HCT116 (cell line): ENCODE data around the gene ARHGEF40. TPM values are rescaled to one million over a fixed set of nuclear protein-coding genes. Genes with fewer than 3 reads are reported as not detected.

Experiments used
- ATAC-seq: fragments of 200-7000 bp; cut with Tn5 transposase; 2 replicates; pipeline ENCODE4 v1.9.1; 2020; ENCODE audit warnings: mild to moderate bottlenecking, moderate library complexity
- BruUV-seq: library from RNA; stranded (reverse); fragments of 400-500 nt; replicated peaks from 2 replicates; lab custom pipeline; 2021; lab: Mats Ljungman, UMichigan
- CTCF ChIA-PET: fragments of 300-600 bp; sonication (Branson Sonifier 250); formaldehyde crosslinking; loops from one replicate; lab custom pipeline; 2021; ENCODE audit warnings: antibody characterized with exemption; lab: Charles Lee
- POLR2A ChIA-PET: fragments of 300-600, 350-600 bp; sonication (Branson Sonifier 250); formaldehyde crosslinking; loops from one replicate; lab custom pipeline; 2021; ENCODE audit warnings: antibody characterized with exemption; lab: Charles Lee
- RAD21 ChIA-PET, 2 experiments: fragments of 300-600 bp; sonication (Branson Sonifier 250); formaldehyde crosslinking; loops; one replicate each; lab custom pipeline; 2023; ENCODE audit warnings: low total read pairs in 2 of 2; ENCODE audit not compliant: uncharacterized antibody in 2 of 2, unreplicated experiment in 2 of 2, low non-redundant PET in 1 of 2; lab: Charles Lee
- DNase-seq: peaks from one replicate; pipeline ENCODE4 v3.0.0-alpha.2; 2010; ENCODE audit warnings: low read depth, low spot score
- H2AFZ ChIP-seq: fragments of 200-600 bp; shearing (Covaris generic), sonication (generic); 2 replicates; pipeline ENCODE4 v1.6.1; 2017; ENCODE audit warnings: low read depth, mixed run types, mixed read lengths, antibody characterized with exemption, low read length; ENCODE audit not compliant: poor library complexity, severe bottlenecking
- H3K27ac ChIP-seq: 2 replicates; pipeline ENCODE4 v1.5.1; 2012; ENCODE audit warnings: low read depth, low read length
- H3K27me3 ChIP-seq: fragments of 200-600 bp; sonication (generic); 2 replicates; pipeline ENCODE4 v1.6.1; 2016; ENCODE audit warnings: mixed run types, low read length, mixed read lengths; ENCODE audit not compliant: insufficient read depth
- H3K36me3 ChIP-seq, 2 experiments: fragments of 200-500 bp in 1 of 2; fragments of 200-600 bp in 1 of 2; sonication (Bioruptor generic) in 1 of 2; sonication (generic) in 1 of 2; 2 replicates each; pipeline versions ENCODE4 v1.5.1 to v1.6.1; 2014 to 2016; ENCODE audit warnings: low read length in 2 of 2, inconsistent platforms in 1 of 2, mixed read lengths in 1 of 2, mixed run types in 1 of 2; ENCODE audit not compliant: insufficient read depth in 2 of 2, control insufficient read depth in 1 of 2
- H3K4me1 ChIP-seq, 2 experiments: fragments of 200-600 bp in 1 of 2; sonication (generic) in 1 of 2; 2 replicates each; pipeline versions ENCODE4 v1.5.1 to v1.6.1; 2012 to 2017; ENCODE audit warnings: low read length in 2 of 2, inconsistent platforms in 1 of 2, mild to moderate bottlenecking in 1 of 2, mixed read lengths in 1 of 2, mixed run types in 1 of 2, moderate library complexity in 1 of 2; ENCODE audit not compliant: insufficient read depth in 2 of 2, control insufficient read depth in 1 of 2
- H3K4me2 ChIP-seq: fragments of 200-600 bp; sonication (generic); 2 replicates; pipeline ENCODE4 v1.6.1; 2017; ENCODE audit warnings: mixed run types, low read length, mixed read lengths
- H3K4me3 ChIP-seq, 2 experiments: fragments of 200-600 bp in 1 of 2; sonication (generic) in 1 of 2; replicated peaks in 1 of 2; 2 replicates each; pipeline ENCODE4 v1.5.1; 2011 to 2016; ENCODE audit warnings: low read length in 2 of 2, control low read depth in 1 of 2, low read depth in 1 of 2, mild to moderate bottlenecking in 1 of 2, mixed read lengths in 1 of 2, mixed run types in 1 of 2
- H3K79me2 ChIP-seq: fragments of 200-600 bp; sonication (generic); 2 replicates; pipeline ENCODE4 v1.6.1; 2017; ENCODE audit warnings: mild to moderate bottlenecking, mixed run types, low read length, moderate library complexity, mixed read lengths; ENCODE audit not compliant: insufficient read depth
- H3K9ac ChIP-seq: fragments of 200-600 bp; sonication (generic); 2 replicates; pipeline ENCODE4 v1.6.1; 2016; ENCODE audit warnings: low read length, mixed read lengths
- H3K9me2 ChIP-seq: fragments of 200-600 bp; sonication (generic), shearing (Covaris generic); 2 replicates; pipeline ENCODE4 v1.6.1; 2017; ENCODE audit warnings: mixed run types, mild to moderate bottlenecking, moderate library complexity; ENCODE audit not compliant: insufficient read depth
- H3K9me3 ChIP-seq, 2 experiments: fragments of 200-500 bp in 1 of 2; fragments of 200-600 bp in 1 of 2; sonication (Bioruptor generic) in 1 of 2; sonication (generic) in 1 of 2; 2 replicates each; pipeline ENCODE4 v1.6.1; 2014 to 2017; ENCODE audit warnings: low read length in 2 of 2, mixed read lengths in 2 of 2, inconsistent platforms in 1 of 2, low read depth in 1 of 2, mild to moderate bottlenecking in 1 of 2, mixed run types in 1 of 2, moderate library complexity in 1 of 2; ENCODE audit not compliant: control insufficient read depth in 1 of 2, insufficient read depth in 1 of 2
- H4K20me1 ChIP-seq: fragments of 200-600 bp; sonication (generic), shearing (Covaris generic); 2 replicates; pipeline ENCODE4 v1.6.1; 2017; ENCODE audit warnings: mixed run types, mild to moderate bottlenecking, moderate library complexity; ENCODE audit not compliant: insufficient read depth
- EZH2 ChIP-seq: fragments of 200-600 bp; sonication (generic); IDR thresholded peaks from 2 replicates; pipeline ENCODE4 v1.6.1; 2017; ENCODE audit warnings: antibody characterized with exemption, mixed run types
- EZH2phosphoT487 ChIP-seq: fragments of 200-600 bp; IDR thresholded peaks from 2 replicates; pipeline ENCODE4 v1.6.1; 2018; ENCODE audit warnings: antibody characterized with exemption, borderline replicate concordance
- RAD21 ChIP-seq: IDR thresholded peaks from 2 replicates; pipeline ENCODE4 v1.6.1; 2012; ENCODE audit warnings: low read depth, mild to moderate bottlenecking
- SIN3A ChIP-seq: IDR thresholded peaks from 2 replicates; pipeline ENCODE4 v1.6.1; 2012; ENCODE audit warnings: low read depth
- SP1 ChIP-seq: IDR thresholded peaks from 2 replicates; pipeline ENCODE4 v1.6.1; 2012; ENCODE audit warnings: low read depth
- SRF ChIP-seq: IDR thresholded peaks from 2 replicates; pipeline ENCODE4 v1.6.1; 2012; ENCODE audit warnings: low read depth
- YY1 ChIP-seq: IDR thresholded peaks from 2 replicates; pipeline ENCODE4 v1.6.1; 2011; ENCODE audit warnings: low read length, low read depth, moderate library complexity, mild to moderate bottlenecking; ENCODE audit not compliant: insufficient replicate concordance; ENCODE audit errors: extremely low read depth
- ZFX ChIP-seq: fragments of 450-650 bp; IDR thresholded peaks from 2 replicates; pipeline ENCODE4 v1.6.1; 2017
- intact Hi-C: fragments of 100-400 bp; cut with micrococcal nuclease; formaldehyde crosslinking; loops from 2 replicates; pipeline ENCODE4 v1.10.0; 2022
- total RNA-seq: library from RNA; stranded (reverse); gene quantifications from one replicate; pipeline ENCODE4 v1.2.1, GENCODE V29; 2021; ENCODE audit not compliant: unreplicated experiment
- TF ChIP-seq, protein P1 (sequence below): IDR thresholded peaks from 2 replicates; pipeline ENCODE4 v1.6.1; 2012

Gene ARHGEF40
- total RNA-seq, 1 experiment from 2014 or later: 6.3 TPM

DNA sequence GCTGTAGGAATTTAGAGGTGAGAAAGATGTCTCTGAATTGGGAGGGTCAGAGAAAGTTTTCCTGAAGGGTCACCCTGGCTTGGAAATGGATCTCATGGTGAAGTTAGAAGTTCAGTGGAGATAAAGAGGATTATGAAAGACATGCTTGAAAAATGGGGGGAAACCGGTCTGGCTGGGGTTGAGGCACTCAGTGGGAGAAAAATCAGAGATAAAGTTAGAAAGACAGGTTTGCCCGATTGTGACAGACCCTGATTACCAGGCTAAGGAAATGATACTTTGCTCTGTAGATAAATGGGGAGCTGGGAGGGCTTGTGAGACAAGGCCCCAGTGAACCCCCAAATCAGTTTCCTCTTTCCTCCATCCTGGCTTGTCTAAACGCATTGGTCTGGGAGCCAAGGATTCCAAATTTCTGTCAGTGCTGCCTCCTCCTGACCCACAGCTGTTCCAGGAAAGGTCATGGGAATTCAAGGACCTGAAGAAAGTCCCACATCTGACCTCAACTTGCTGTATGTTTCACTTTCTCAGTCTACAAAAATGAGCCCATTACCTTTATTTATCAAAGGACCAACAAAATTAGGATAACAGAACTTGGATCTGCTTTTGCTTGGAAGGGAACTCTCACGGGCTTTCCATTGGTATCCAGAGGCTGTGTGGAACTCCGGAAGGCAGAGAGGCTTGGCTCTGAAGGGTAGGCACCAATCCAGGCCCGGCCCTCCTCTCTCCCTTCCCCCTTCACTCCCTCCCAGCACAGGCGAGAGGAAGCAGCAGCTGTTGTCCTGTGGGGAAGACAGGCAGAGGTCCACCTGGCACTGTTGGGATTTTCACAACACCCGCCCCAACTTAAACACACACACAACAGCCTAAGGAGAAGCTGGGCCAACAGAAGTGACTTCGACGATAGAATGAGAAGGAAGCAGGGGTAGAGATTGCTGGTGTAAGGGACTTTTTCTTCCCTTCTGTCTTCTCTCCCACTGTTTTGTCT is 31.4 kb upstream of the ARHGEF40 start:
- Histone ChIP-seq H3K4me3 (no peak overlapping the region), H3K9me2 (no peaks in the 10 kb centered on the region), H3K4me1 (peaks cover 0 to 7% of the 10 kb centered on the region in 2 experiments; a peak in 1 of 4 replicates), H4K20me1 (no peaks in the 10 kb centered on the region), H3K79me2 (no peaks in the 10 kb centered on the region), H3K9ac (no peak overlapping the region), H3K36me3 (no peaks in the 10 kb centered on the region), H2AFZ (no peak overlapping the region), H3K27me3 (no peaks in the 10 kb centered on the region; the same call in 1 of the 2 replicates), H3K27ac (no peak overlapping the region), H3K9me3 (no peaks in the 10 kb centered on the region), H3K4me2 (no peak overlapping the region)
- TF ChIP-seq, protein P1, sequence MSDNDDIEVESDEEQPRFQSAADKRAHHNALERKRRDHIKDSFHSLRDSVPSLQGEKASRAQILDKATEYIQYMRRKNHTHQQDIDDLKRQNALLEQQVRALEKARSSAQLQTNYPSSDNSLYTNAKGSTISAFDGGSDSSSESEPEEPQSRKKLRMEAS: no peak
- TF ChIP-seq EZH2 (no peak), EZH2phosphoT487 (no peak), ZFX (no peak), YY1 (no peak), RAD21 (no peak), SIN3A (no peak), SP1 (no peak), SRF (no peak)
- POLR2A ChIA-PET: no interaction called here
- BruUV-seq: no TSS peak
- intact Hi-C loops: no loop called here
- RAD21 ChIA-PET: interaction anchor here (1.9 to 2.2 kb wide), 2 partner anchors 24 kb away, joined by 24 to 30 read pairs; no protein-coding TSS in a partner anchor
- CTCF ChIA-PET: interaction anchor here (0.7 to 5.4 kb wide), 7 partner anchors 10 to 181 kb away, joined by 3 to 148 read pairs (median 8); no protein-coding TSS in a partner anchor
- no peak for DNase-seq
- ATAC-seq: no peak
